Lung (tissue), 12 donors: ENCODE results near the gene RNF138. TPM values are rescaled to one million over a fixed set of nuclear protein-coding genes. Genes with fewer than 3 reads are reported as not detected.

ENCODE experiments used
- ATAC-seq: fragments of 200-7000 bp; cut with Tn5 transposase; one replicate; pipeline ENCODE4 v1.9.1; 2020; ENCODE audit warnings: moderate number of reproducible peaks; ENCODE audit not compliant: insufficient read depth, low FRiP score
- DNase-seq, 3 donors: peaks; one replicate each; pipeline ENCODE4 v3.0.0-alpha.2; 2013 to 2017
- H3K27ac ChIP-seq, 2 donors: one replicate each; pipeline ENCODE4 v1.5.1; 2013; ENCODE audit warnings: mild to moderate bottlenecking in 2 of 2, moderate library complexity in 2 of 2, control low read depth in 1 of 2, inconsistent platforms in 1 of 2, low read depth in 1 of 2, low read length in 1 of 2
- H3K27me3 ChIP-seq, 3 donors: one replicate each; pipeline ENCODE4 v1.5.1; 2013; ENCODE audit warnings: low read length in 2 of 3; ENCODE audit not compliant: control insufficient read depth in 3 of 3, insufficient read depth in 3 of 3
- H3K36me3 ChIP-seq, 4 donors: one replicate each; pipeline ENCODE4 v1.5.1; 2013; ENCODE audit warnings: low read length in 4 of 4, mild to moderate bottlenecking in 1 of 4, moderate library complexity in 1 of 4; ENCODE audit not compliant: control insufficient read depth in 4 of 4, insufficient read depth in 4 of 4
- H3K4me1 ChIP-seq, 5 donors: one replicate each; pipeline ENCODE4 v1.5.1; 2013; ENCODE audit warnings: low read length in 5 of 5, mild to moderate bottlenecking in 2 of 5, moderate library complexity in 1 of 5; ENCODE audit not compliant: control insufficient read depth in 5 of 5, insufficient read depth in 5 of 5
- H3K4me3 ChIP-seq: one replicate; pipeline ENCODE4 v1.5.1; 2013; ENCODE audit warnings: mild to moderate bottlenecking, control low read depth, moderate library complexity
- H3K9ac ChIP-seq, 2 donors: one replicate each; pipeline ENCODE4 v1.5.1; 2013; ENCODE audit warnings: low read length in 2 of 2, control low read depth in 1 of 2; ENCODE audit not compliant: insufficient read depth in 1 of 2
- H3K9me3 ChIP-seq, 4 donors: one replicate each; pipeline ENCODE4 v1.5.1; 2013; ENCODE audit warnings: low read length in 3 of 4, mild to moderate bottlenecking in 1 of 4, moderate library complexity in 1 of 4; ENCODE audit not compliant: control insufficient read depth in 4 of 4, insufficient read depth in 3 of 4
- WGBS, 2 donors: extraction: QIAGEN DNeasy Blood & Tissue Kit; methylation state at CpG; one replicate each; pipeline ENCODE4 v1.1.7; 2013; 5-methylcytosine and 5-hydroxymethylcytosine counted together
- polyA plus RNA-seq, 2 donors: library from polyadenylated mRNA; stranded (reverse); fragments of 200-250 nt; gene quantifications; one replicate each; pipeline ENCODE4 v1.2.1, GENCODE V29; 2013
- total RNA-seq, 2 donors: library from RNA; depleted of rRNA in 1 of 2; stranded (reverse); fragments of >200 nt in 1 of 2; gene quantifications; one replicate each; pipeline ENCODE4 v1.2.1, GENCODE V29; 2014 to 2021
- TF ChIP-seq, protein P1 (sequence below): IDR thresholded peaks from 2 replicates; pipeline ENCODE4 v1.5.1; 2012; ENCODE audit warnings: mild to moderate bottlenecking; ENCODE audit errors: control extremely low read depth, extremely low read depth
- donor health status: control.
- donor health status: control.
- donor health status: Bipolar disorder and iron deficiency.
- donor health status: healthy.
- donor health status: DM: yes; HTN: yes; CAD: no.

RNF138 gene
- total and polyA plus RNA-seq, 4 donors, result 13.1 to 37.9 (median 22.8) TPM

DNA sequence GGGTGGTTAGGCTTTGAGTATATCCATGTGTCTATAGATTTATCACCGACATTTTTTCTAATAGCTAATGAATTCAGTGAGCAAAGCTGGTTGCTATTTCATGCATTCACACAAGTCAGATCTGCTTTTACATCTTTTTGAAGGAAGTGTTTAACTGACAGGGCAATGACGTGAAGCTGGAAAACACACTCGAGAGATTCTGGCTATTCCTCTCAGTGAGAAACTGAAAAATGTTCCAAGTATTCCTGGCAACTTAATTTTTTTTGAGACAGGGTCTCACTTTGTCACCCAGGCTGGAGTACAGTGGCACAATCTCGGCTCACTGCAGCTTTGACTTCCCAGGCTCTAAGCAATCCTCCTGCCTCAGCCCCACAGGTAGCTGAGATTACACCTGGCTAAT lies 21.2 kb downstream of the RNF138 start:
- H3K4me3 ChIP-seq, result no peak overlapping the region
- peaks cover 0 to 7% (median 0%) of the 10 kb centered on the region in 5 donors for H3K4me1 ChIP-seq
- no peak overlapping the region for H3K9ac ChIP-seq
- H3K36me3 ChIP-seq, result peaks cover 0 to 17% (median 11%) of the 10 kb centered on the region in 4 donors
- no peaks in the 10 kb centered on the region for H3K9me3 ChIP-seq
- TF ChIP-seq, protein P1, sequence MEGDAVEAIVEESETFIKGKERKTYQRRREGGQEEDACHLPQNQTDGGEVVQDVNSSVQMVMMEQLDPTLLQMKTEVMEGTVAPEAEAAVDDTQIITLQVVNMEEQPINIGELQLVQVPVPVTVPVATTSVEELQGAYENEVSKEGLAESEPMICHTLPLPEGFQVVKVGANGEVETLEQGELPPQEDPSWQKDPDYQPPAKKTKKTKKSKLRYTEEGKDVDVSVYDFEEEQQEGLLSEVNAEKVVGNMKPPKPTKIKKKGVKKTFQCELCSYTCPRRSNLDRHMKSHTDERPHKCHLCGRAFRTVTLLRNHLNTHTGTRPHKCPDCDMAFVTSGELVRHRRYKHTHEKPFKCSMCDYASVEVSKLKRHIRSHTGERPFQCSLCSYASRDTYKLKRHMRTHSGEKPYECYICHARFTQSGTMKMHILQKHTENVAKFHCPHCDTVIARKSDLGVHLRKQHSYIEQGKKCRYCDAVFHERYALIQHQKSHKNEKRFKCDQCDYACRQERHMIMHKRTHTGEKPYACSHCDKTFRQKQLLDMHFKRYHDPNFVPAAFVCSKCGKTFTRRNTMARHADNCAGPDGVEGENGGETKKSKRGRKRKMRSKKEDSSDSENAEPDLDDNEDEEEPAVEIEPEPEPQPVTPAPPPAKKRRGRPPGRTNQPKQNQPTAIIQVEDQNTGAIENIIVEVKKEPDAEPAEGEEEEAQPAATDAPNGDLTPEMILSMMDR, result no peak
- ATAC-seq (no peak), DNase-seq (no peak)
- no peak overlapping the region for H3K27ac ChIP-seq
- WGBS, 2 donors, result 83 to 92% methylated on average over 4 of the region's 4 CpGs
- no peaks in the 10 kb centered on the region for H3K27me3 ChIP-seq

DNA sequence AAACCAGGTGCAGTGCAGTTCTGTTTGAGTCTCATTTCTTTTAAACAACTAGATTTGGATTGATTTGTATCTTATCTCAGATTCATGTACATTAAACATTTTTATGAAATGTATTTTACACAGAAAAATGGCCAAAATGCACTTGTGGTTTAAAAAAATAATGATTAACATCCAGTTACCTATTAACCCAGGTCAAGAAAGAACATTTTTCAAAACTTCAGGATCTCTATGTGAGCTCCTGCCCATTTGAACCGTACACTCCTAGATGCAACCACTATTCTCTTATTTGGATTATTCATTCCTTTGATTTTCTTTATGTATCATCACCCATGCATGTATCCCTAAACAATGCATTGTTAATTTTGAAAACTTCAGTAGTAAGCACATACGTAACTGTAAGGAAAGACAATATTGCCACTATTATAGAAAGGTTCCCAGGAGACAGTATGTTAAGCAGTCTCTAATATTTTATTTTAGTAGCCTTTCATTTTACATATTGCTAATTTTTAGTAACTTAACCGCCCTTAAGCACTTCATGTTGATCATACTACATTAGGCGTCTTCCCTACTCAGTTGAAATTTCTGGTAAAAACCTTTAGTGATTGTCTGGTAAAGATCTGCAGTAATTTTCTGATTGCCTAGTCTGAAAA lies 22.7 kb downstream of the RNF138 start:
- peaks cover 0 to 19% (median 10%) of the 10 kb centered on the region in 4 donors for H3K36me3 ChIP-seq
- 93 to 96% methylated on average over 4 of the region's 4 CpGs for WGBS, 2 donors
- peak in 1 of 3 donors; percentile 31 for DNase-seq
- no peak overlapping the region for H3K27ac ChIP-seq
- H3K4me1 ChIP-seq, result peaks cover 0 to 7% (median 0%) of the 10 kb centered on the region in 5 donors
- no peak for ATAC-seq
- H3K9ac ChIP-seq, result no peak overlapping the region
- H3K9me3 ChIP-seq, result no peaks in the 10 kb centered on the region
- H3K4me3 ChIP-seq, result no peak overlapping the region
- TF ChIP-seq, protein P1, result no peak
- no peaks in the 10 kb centered on the region for H3K27me3 ChIP-seq

DNA sequence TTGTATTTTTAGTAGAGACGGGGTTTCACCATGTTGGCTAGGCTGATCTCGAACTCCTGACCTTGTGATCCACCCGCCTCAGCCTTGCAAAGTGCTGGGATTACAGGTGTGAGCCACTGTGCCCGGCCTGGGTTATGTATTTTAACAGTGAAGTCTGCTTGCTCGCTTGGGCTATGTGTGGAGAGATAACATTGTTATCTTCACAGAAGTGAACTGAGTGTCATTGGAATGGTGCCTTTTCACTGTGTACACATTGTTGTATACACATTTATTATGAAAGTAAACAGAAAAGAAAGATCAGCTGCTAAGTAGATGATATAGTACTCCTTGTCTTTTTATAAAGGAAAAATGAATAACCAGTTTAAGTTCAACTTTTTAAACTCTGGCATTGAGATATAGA lies 30.4 kb downstream of the RNF138 start:
- 79 to 92% methylated on average over 5 of the region's 5 CpGs for WGBS, 2 donors
- DNase-seq (no peak), ATAC-seq (no peak)
- Histone ChIP-seq H3K4me1 (no peaks in the 10 kb centered on the region), H3K36me3 (peaks cover 5 to 12% (median 8%) of the 10 kb centered on the region in 4 donors), H3K27ac (no peak overlapping the region), H3K9me3 (no peaks in the 10 kb centered on the region), H3K9ac (no peak overlapping the region), H3K4me3 (no peak overlapping the region), H3K27me3 (no peaks in the 10 kb centered on the region)
- TF ChIP-seq, protein P1, result no peak

DNA sequence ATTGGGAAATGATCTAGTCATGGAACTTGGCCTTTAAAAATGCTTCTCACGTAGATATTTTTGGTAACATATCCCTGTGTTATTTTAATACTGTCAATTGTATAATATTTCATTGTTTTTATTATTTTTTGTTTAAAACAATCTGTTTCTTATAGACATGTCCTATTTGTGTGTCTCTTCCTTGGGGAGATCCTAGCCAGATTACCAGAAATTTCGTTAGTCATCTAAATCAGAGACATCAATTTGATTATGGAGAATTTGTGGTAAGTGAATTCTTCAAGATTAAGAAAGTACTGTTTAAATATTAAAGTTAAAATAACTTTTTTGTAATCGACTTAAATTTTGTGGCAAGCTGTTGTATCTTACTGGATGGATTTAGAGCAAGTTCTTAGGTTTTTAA lies 34.9 kb downstream of the RNF138 start:
- Histone ChIP-seq H3K9ac (no peak overlapping the region), H3K9me3 (no peaks in the 10 kb centered on the region), H3K27ac (no peak overlapping the region), H3K4me1 (no peaks in the 10 kb centered on the region), H3K27me3 (no peaks in the 10 kb centered on the region), H3K4me3 (no peak overlapping the region), H3K36me3 (peaks cover 5 to 9% (median 8%) of the 10 kb centered on the region in 4 donors)
- 95 to 97% methylated on average over 3 of the region's 3 CpGs for WGBS, 2 donors
- no peak for DNase-seq
- TF ChIP-seq, protein P1, result no peak
- ATAC-seq, result no peak
